Smooth muscle cell of the brain vasculature (primary cell): ENCODE data around the gene PRR20B.
"Not testable (repeated sequence)": the region's sequence is repeated elsewhere in the genome, so short reads cannot be mapped to it uniquely, and the experiment has no call there.

Source experiments
- DNase-seq: peaks from one replicate; pipeline ENCODE4 v3.0.0-alpha.2; 2012; ENCODE audit warnings: low read depth, low spot score

The PRR20B gene

DNA sequence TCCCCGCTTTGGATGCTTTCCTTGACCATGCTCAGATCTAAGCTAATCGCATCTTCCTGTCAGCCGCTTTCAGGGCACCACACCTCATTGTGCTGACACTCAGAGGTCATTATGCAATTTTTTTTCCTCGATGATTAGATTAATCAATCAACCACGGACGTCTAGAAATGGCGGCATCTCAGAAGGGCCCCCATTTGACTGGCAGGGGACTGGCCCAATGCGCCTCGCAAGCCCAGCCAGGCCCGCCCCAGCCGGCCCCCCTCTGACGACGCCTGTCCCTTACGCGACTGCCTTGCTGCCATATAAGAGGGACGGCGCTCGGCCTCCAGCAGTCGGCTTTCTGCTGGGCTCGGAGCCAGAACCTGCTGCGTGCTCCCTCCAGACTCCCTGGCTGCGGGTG is at the start of gene PRR20B:
PRR20B (plus strand) TSS at position 301 of the 400 bp plus-strand sequence. CDS start 387 bp downstream, outside the sequence.
- DNase-seq = not testable (repeated sequence)

DNA sequence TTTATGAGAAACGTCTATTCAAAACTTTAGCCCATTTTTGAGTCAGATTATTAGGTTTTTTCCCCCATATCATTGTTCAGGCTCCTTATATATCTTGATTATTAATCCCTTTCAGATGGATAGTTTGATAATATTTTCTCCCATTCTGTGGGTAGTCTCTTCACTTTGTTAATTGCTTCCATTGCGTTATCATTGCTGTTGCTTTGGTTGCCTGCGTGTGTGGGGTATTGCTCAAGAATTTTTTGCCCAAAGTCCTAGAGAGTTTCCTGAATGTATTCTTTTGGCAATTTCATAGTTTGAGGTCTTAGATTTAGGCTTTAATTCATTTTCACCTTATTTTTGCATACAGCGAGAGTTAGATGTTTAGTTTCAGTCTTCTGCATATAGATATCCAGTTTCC is 32.3 kb upstream of the PRR20B start:
- DNase-seq = no peak

- DNase-seq = no peak
Observed at GRCh38 chr13:57123681-57124080, 23.6 kb upstream of the PRR20B start.

DNA sequence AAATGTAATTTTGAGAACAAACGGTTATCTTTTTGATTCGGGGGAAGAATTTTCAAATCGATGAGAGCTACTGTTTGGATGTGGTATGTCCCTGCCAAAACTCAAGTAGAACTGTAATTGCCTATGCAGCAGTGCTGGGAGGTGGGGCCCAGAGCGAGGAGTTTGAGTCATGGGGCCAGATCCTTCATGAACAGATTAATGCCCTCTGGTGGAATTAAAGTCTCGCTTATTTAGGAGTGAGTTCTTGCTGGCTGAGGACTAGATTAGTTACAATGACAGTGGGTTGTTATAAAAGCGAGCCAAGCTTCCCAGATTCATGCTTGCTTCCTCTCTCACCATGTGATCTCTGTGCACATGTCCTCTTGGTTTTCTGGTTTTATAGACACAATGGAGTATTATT is 18.4 kb upstream of the PRR20B start:
- no peak for DNase-seq

- DNase-seq = no peak
Observed at GRCh38 chr13:57136093-57136492, 11.2 kb upstream of the PRR20B start.

DNA sequence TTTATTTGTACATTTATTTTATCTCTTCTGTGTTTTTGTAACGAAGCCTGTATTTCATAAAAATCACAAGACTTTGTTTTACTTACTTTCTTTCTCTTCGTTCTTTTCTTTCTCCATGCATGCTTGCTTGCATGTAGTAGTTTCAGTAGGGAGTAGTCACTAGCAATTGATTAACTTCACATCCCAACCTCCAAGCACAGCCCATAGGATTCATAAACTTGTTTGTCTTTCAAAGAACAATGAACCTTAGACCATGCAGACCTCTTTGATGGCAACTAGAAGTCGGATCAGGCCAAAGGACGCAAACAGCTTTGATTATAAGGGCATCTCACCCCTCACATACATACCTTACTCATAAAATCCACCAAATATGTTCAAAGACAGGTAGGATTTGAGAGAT is 9.7 kb upstream of the PRR20B start:
- DNase-seq = no peak

DNA sequence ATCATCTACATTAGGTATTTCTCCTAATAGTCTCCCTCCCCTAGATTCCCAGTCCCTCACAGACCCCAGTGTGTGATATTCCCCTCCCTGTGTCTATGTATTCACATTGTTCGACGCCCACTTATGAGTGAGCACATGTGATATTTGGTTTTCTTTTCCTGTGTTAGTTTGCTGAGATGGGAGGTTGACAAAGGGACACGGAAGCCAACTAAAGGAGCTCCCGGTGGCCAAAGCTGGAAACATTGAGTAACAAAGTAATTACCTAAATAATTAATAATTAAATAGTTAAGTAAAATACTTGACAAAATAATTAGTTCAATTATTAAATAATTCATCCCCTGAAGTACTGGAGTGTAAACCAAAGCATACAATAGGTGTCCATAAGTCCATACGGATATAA is 8.3 kb upstream of the PRR20B start:
- DNase-seq = no peak

DNA sequence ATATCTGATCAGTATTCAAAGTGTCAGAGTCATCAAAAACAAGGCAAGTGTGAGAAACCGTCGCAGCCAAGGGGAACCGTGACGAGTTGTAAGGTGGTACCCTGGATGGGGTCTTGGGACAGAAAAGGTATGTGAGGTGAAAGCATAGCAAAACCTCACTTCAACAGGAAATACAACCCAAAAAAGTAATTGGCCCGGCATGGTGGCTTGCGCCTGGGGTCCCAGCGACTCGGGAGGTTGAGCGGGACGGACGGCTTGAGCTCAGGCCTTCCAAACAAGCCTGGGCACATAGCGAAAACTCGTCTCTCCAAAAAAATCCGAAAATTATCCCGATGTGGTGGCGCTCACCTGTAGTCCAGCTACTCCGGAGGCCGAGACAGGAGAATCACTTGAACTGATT is 7.5 kb upstream of the PRR20B start:
- not testable (repeated sequence) for DNase-seq

- DNase-seq = not testable (repeated sequence)
Observed at GRCh38 chr13:57140235-57140968, 6.9 kb upstream of the PRR20B start, which contains the start of gene PRR20A. PRR20A (plus strand) TSS chr13:57140918; CDS start chr13:57141305, 387 bp downstream.

DNA sequence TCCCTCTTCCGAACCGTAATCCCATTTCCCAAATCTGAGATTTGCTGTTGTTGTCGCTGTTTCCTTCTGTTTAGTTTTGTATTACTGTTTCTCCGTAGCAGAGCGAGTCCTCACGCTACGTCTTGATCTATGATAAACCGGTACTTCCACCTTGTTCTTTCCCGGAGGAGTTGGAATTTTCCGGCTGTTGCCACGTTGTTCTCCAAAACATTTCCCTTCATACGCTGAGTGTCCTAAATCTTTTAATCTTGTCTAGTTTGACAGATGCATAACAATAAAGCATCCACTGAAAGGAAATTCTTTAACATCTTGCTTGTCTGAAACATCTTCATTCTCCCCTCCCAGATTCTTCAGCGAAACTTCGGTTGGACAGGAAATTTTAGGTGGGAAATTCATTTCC is 818 bp downstream of the PRR20B start:
- DNase-seq = not testable (repeated sequence)

DNA sequence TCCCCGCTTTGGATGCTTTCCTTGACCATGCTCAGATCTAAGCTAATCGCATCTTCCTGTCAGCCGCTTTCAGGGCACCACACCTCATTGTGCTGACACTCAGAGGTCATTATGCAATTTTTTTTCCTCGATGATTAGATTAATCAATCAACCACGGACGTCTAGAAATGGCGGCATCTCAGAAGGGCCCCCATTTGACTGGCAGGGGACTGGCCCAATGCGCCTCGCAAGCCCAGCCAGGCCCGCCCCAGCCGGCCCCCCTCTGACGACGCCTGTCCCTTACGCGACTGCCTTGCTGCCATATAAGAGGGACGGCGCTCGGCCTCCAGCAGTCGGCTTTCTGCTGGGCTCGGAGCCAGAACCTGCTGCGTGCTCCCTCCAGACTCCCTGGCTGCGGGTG is 6.5 kb downstream of the PRR20B start, which contains the start of gene PRR20C:
PRR20C (plus strand) TSS at position 301 of the 400 bp plus-strand sequence. CDS start 387 bp downstream, outside the sequence.
- DNase-seq = not testable (repeated sequence)

DNA sequence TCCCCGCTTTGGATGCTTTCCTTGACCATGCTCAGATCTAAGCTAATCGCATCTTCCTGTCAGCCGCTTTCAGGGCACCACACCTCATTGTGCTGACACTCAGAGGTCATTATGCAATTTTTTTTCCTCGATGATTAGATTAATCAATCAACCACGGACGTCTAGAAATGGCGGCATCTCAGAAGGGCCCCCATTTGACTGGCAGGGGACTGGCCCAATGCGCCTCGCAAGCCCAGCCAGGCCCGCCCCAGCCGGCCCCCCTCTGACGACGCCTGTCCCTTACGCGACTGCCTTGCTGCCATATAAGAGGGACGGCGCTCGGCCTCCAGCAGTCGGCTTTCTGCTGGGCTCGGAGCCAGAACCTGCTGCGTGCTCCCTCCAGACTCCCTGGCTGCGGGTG is 13.0 kb downstream of the PRR20B start, which contains the start of gene PRR20D:
PRR20D (plus strand) TSS at position 301 of the 400 bp plus-strand sequence. CDS start 387 bp downstream, outside the sequence.
- not testable (repeated sequence) for DNase-seq

- not testable (repeated sequence) for DNase-seq
Observed at GRCh38 chr13:57166897-57167296, 19.6 kb downstream of the PRR20B start, which contains the start of gene PRR20E. PRR20E (plus strand) TSS chr13:57167197; CDS start chr13:57167584, 387 bp downstream.

DNA sequence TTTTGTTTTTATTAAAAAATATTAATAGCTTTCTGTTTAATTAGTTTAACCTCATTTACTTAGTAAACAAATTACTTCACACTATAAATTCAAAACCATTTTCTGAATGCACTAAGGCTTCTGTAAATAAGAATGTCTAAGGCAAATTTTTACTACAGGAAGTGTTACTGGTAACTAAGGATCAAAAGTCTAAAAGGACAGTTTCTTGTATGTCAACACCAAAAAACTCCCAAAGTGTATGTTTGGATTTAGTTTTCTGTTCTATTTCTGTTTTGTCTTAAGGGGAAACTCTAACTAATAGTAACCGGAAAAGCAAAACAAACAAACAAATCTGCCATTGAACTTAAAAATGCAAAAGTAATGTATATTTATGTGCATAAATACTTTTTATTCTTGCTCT is 44.4 kb downstream of the PRR20B start:
- DNase-seq = no peak
